Activated naive CD4-positive, alpha-beta T cell (primary cell): ENCODE results near the gene SLC25A13.

Experiments used
- DNase-seq, 4 experiments: peaks; one replicate each; lab custom pipeline; 2025; lab: John Stamatoyannopoulos, UW

Gene SLC25A13

DNA sequence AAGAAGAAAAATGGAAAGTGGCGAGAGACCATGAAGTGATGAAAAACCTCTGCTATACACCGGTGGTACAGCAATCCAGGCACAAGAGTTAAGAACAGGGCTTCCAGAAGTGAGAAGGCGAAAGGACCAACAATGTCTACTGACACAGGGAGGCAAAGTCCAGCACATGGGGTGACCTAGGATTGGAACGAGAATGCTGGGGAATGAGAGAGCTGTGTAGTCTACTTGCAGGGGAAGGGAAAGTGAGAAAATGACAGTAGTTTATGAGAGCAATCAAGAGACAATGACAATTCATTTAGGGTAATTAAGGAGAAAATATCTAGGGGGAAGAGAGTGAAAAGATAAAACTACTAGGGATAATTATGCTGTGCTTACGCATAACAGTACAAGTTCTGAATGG lies 169.2 kb downstream of the SLC25A13 start:
- DNase-seq = no peak

DNA sequence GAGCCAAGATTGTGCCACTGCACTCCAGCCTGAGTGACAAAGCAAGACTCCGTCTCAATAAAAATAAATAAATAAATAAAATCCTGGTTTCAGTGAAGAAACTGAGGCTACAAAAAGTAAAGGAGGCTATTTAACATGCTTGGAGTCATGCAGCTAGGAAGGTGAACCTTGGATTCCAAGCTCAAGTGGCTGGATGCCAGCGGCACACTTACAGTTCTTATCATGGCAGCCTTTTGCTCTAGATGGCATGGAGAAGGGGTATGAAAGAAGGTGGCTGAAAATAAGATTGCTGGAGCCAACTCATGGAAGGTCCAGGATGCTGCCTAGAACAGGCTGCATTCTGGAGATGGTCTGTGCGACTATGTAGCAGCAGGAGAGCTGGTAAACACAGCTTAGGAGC lies 170.0 kb downstream of the SLC25A13 start:
- DNase-seq = no peak

- DNase-seq = no peak
Observed at GRCh38 chr7:96144260-96144526, 177.7 kb downstream of the SLC25A13 start.

GRCh38 chr7:96143495-96144259 lies 178.2 kb downstream of the SLC25A13 start:
- DNase-seq = no peak

GRCh38 chr7:96136600-96137239 lies 185.2 kb downstream of the SLC25A13 start:
- DNase-seq = no peak

DNA sequence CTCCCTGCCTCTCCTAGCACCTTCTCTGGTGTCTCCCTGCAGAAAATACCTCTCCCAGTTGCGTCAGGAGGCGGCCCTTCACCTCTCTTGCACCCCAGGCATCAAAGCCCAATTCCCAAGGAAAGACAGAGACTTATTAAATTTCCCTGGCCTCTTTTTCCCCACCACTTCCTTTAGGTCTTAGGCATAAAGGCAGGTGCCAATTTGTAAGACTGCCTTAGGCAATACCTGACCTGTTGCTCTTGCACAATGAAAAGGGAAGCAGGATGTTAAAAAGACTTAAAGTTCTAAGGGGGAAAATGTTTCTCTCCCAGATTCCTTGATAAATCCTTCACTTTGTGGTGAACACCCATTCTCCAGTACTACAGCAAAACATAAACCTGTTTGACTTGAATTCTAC lies 186.7 kb downstream of the SLC25A13 start:
- DNase-seq = no peak

GRCh38 chr7:96131525-96131924 lies 190.4 kb downstream of the SLC25A13 start:
- DNase-seq = no peak

- DNase-seq = no peak
Observed at GRCh38 chr7:96127746-96128145, 194.2 kb downstream of the SLC25A13 start.

DNA sequence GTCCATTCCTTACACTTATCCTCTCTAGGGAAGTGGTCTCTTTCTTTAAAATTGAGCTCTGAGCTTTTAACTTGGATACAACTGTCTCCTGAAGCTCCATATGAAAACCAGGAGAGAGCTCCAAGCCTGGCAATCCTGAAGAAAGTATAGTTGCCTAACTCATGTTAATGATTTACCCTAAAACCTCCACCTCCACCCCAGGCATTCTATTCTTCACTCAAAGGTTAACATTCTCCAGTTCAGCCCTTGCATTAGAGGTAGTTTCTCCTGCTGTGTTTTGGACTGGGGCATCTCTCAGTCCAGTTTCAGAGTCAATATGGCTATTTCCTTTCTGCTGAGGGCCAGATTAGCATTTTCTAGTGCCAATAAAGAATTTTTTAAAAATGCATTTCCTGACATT lies 195.5 kb downstream of the SLC25A13 start:
- no peak for DNase-seq

- no peak for DNase-seq
Observed at GRCh38 chr7:96122746-96123145, 199.2 kb downstream of the SLC25A13 start.

- no peak for DNase-seq
Observed at GRCh38 chr7:96121752-96122151, 200.1 kb downstream of the SLC25A13 start.

- no peak for DNase-seq
Observed at GRCh38 chr7:96120445-96121225, 201.3 kb downstream of the SLC25A13 start.

GRCh38 chr7:96118449-96119001 lies 203.4 kb downstream of the SLC25A13 start:
- no peak for DNase-seq

GRCh38 chr7:96116173-96116572 lies 205.7 kb downstream of the SLC25A13 start:
- DNase-seq = no peak

- DNase-seq = no peak
Observed at GRCh38 chr7:96114190-96114589, 207.7 kb downstream of the SLC25A13 start.

DNA sequence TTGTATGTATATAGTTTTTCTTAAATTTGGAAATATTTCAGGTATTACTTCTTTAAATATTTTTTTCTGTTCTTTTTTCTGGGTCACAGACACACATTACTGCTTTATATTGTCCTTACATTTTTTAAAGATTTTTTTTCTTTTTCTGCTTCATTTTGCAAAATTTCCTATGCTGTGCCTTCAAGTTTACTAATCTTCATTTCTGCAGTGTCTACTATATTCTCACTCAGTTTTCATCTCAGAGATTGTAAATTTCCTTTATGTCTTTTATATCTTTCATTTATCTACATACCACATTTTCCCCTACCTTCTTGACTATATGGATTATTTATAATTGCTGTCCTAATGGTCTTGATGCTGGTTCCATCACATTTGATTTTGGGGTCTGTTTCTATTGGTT lies 210.5 kb downstream of the SLC25A13 start:
- no peak for DNase-seq

DNA sequence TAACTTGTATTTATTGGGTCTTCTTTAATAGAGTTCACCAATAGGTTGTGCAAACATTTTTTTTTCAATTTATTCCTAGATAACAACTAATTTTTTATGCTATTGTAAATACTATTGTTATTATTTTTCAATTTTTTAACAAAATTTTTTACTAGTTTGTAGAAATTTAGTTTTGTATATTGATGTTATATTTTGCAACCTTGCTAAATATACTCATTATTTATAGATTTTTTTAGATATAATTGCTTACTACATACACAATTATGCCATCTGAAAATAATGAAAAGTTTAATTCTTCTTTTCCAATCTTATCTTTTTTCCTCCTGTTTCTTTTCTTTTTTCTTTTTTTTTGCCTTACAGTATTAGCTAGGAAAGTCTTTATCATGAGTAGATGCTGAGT lies 216.9 kb downstream of the SLC25A13 start:
- no peak for DNase-seq

DNA sequence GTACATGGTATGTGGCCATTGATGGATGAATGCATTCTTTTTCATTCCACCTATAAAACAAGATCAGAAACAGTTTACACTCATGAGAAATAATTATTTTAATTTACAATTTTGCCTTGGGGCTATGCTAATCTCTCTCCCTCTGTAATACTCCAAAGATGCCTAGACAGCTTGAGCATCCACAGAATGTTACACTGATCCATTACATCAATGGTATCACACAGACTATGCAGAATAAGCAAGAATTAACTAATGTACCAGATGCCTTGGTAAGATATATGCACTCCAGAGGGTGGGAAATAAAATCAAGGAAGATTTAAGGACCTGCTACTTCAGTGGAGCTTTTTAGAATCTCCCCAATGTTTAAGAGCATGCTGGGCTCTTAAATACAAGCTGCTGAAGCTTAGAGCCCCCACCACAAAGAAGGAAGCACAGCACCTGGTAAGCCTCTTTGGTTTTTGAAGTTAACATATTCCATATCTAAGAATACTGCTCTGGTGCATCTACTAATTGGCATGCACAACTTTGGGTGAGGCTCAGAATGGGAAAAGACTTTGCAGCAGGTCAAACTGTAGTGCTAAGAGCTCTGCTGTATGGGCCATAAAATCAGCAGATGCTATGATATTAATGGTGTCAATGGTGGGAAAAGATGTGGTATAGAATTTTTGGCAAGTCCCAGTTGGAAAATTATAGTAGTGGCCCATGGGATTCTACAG lies 219.6 kb downstream of the SLC25A13 start:
- no peak for DNase-seq

GRCh38 chr7:96100737-96101136 lies 221.2 kb downstream of the SLC25A13 start:
- DNase-seq = no peak

DNA sequence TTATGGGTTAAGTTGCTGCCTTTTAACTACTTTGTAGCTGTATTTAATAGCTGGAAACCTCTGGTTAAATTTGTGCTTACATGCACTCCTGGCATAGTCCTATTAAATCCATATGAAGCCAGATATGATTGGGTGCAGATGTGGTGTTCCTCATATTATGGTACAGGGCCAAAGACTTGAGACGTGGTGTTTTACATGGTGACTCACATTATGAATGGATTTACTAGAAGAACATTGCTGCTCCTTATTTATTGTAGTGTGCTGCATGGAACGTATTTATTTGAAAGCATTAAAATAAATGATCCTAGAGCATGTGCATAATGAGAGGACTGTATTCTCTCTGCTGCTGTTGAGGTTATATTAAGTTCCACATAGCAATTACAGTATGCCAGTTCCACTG lies 224.1 kb downstream of the SLC25A13 start:
- no peak for DNase-seq

- no peak for DNase-seq
Observed at GRCh38 chr7:96093435-96093834, 228.5 kb downstream of the SLC25A13 start.

GRCh38 chr7:96090756-96091155 lies 231.1 kb downstream of the SLC25A13 start:
- no peak for DNase-seq
